ENCODE measurements around the gene OR10G8.

OR10G8 gene

DNA sequence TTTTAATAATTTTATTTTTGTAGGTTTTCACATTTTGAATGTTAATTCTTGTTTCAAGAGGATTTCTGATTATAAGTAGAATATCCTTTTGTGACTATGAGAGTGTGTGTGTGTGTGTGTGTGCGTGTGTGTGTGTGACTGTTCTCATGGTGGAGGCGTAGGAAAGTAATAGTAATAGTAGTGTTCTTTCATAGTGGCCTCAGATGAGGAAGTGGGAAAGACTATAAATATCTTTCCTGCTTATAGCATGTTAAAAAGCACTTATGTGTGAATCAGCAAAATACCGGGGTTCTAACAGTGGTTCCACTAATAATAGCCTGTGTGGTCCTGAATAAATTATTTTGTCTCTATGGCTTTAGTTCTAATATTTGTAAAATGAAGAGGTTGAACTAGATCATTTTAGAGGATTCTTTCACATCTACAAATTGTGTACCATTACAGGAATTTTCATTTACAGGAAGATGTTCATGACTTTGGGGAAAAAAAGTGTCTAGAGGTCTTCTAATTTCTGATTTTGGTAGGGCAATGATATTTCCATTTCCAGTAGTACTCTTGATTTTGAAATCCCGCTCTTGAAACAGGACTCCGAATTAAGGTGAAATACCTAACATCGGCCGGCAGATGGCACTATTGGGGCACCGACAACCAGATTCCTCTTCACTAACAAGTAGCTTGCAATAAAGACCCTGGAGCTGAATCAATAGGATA is 44.5 kb downstream of the OR10G8 start:
- peaks cover 23% of the 10 kb centered on the region for H3K4me1 Mint-ChIP-seq
- peak; percentile 83 for ATAC-seq
- peak overlapping the region; percentile 86 for H3K27ac Mint-ChIP-seq
- peak overlapping the region; percentile 61 for H3K4me3 Mint-ChIP-seq
- no peaks in the 10 kb centered on the region for H3K36me3 Mint-ChIP-seq
- H3K9me3 Mint-ChIP-seq: no peaks in the 10 kb centered on the region
- H3K27me3 Mint-ChIP-seq: peaks cover 56% of the 10 kb centered on the region

DNA sequence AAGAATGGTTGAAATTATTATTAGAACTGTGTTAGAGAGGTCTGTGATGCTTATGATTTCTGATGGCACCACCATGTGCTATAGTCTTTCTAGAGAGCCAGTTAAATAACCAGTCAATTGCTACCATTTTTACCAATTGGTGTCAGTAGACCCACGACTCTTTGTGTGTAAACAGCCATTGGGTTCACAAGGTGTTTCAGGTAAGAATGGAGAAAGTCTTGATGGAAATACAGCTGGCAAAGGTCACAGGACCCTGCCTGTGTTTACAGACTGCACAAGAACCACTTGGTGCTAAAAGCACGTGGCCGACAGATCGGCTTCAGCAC is 45.0 kb downstream of the OR10G8 start:
- Mint-ChIP-seq H3K27ac (peak overlapping the region; percentile 86), H3K4me3 (no peak overlapping the region), H3K4me1 (peaks cover 28% of the 10 kb centered on the region), H3K9me3 (no peaks in the 10 kb centered on the region), H3K27me3 (peaks cover 56% of the 10 kb centered on the region), H3K36me3 (no peaks in the 10 kb centered on the region)
- no peak for ATAC-seq

DNA sequence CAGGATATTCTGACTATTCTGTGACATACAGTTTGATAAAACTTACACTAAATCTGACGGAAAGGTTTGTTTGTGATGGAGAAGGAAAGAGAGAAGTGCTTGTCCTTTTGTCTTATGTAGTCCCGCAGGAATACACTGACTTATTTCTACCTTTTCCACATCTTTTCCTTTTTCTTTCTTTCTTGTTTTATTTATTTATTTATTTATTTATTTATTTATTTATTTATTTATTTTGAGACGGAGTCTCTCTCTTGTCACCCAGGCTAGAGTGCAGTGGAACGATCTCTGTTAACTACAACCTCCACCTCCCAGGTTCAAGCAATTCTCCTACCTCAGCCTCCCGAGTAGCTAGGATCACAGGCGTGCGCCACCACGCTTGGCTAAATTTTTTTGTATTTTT is 45.5 kb downstream of the OR10G8 start:
- Mint-ChIP-seq H3K4me1 (peaks cover 31% of the 10 kb centered on the region), H3K36me3 (no peaks in the 10 kb centered on the region), H3K4me3 (no peak overlapping the region), H3K27me3 (peaks cover 56% of the 10 kb centered on the region), H3K9me3 (no peaks in the 10 kb centered on the region), H3K27ac (no peak overlapping the region)
- no peak for ATAC-seq

- no peaks in the 10 kb centered on the region for H3K9me3 Mint-ChIP-seq
- no peak overlapping the region for H3K4me3 Mint-ChIP-seq
- H3K36me3 Mint-ChIP-seq: no peaks in the 10 kb centered on the region
- peaks cover 48% of the 10 kb centered on the region for H3K27me3 Mint-ChIP-seq
- no peak overlapping the region for H3K27ac Mint-ChIP-seq
- no peak for ATAC-seq
- H3K4me1 Mint-ChIP-seq: peaks cover 23% of the 10 kb centered on the region
These were observed 48.0 kb downstream of the OR10G8 start for GRCh38 chr11:124074554-124074953.

DNA sequence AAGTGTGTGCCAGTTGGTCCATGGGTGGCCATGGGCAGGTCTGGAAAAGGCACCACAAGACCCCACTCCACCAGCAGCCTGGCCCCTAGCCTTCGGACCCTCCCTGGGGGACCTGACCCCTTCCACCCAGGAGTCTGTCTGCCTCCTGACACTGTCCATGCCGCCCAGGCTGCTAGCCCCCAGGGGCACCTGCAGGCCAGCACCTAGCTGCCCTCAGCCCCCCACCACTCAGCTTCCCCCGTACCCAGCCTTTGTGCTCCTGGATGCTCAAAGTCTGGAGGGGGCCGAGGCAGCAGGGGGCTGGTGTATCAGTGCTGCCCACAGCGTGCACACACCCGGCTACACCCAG is 48.9 kb downstream of the OR10G8 start:
- Mint-ChIP-seq H3K4me1 (peaks cover 16% of the 10 kb centered on the region), H3K27ac (no peak overlapping the region), H3K4me3 (no peak overlapping the region), H3K9me3 (no peaks in the 10 kb centered on the region), H3K36me3 (no peaks in the 10 kb centered on the region), H3K27me3 (peaks cover 47% of the 10 kb centered on the region)
- peak; percentile 4 for ATAC-seq

GRCh38 chr11:124075841-124076651 is 49.4 kb downstream of the OR10G8 start:
- Mint-ChIP-seq H3K27ac (peak overlapping the region; percentile 55), H3K27me3 (peaks cover 47% of the 10 kb centered on the region)
- ATAC-seq: peak; percentile 63

GRCh38 chr11:124077266-124077665 is 50.7 kb downstream of the OR10G8 start:
- ATAC-seq: no peak

More at GRCh38 chr11:124075841-124076651, 49.4 kb downstream of the OR10G8 start:
- Mint-ChIP-seq H3K4me3 (peak overlapping the region; percentile 69), H3K36me3 (no peaks in the 10 kb centered on the region), H3K4me1 (peaks cover 13% of the 10 kb centered on the region), H3K9me3 (no peaks in the 10 kb centered on the region)

GRCh38 chr11:124078591-124078990 is 52.0 kb downstream of the OR10G8 start:
- no peaks in the 10 kb centered on the region for H3K36me3 Mint-ChIP-seq
- H3K4me3 Mint-ChIP-seq: no peak overlapping the region
- H3K4me1 Mint-ChIP-seq: peaks cover 9% of the 10 kb centered on the region
- no peak for ATAC-seq
- no peaks in the 10 kb centered on the region for H3K9me3 Mint-ChIP-seq
- no peak overlapping the region for H3K27ac Mint-ChIP-seq
- H3K27me3 Mint-ChIP-seq: peaks cover 37% of the 10 kb centered on the region

More at GRCh38 chr11:124077266-124077665, 50.7 kb downstream of the OR10G8 start:
- Mint-ChIP-seq H3K27me3 (peaks cover 47% of the 10 kb centered on the region), H3K27ac (no peak overlapping the region), H3K36me3 (no peaks in the 10 kb centered on the region), H3K4me1 (peaks cover 9% of the 10 kb centered on the region), H3K4me3 (peak overlapping the region; percentile 10), H3K9me3 (no peaks in the 10 kb centered on the region)

DNA sequence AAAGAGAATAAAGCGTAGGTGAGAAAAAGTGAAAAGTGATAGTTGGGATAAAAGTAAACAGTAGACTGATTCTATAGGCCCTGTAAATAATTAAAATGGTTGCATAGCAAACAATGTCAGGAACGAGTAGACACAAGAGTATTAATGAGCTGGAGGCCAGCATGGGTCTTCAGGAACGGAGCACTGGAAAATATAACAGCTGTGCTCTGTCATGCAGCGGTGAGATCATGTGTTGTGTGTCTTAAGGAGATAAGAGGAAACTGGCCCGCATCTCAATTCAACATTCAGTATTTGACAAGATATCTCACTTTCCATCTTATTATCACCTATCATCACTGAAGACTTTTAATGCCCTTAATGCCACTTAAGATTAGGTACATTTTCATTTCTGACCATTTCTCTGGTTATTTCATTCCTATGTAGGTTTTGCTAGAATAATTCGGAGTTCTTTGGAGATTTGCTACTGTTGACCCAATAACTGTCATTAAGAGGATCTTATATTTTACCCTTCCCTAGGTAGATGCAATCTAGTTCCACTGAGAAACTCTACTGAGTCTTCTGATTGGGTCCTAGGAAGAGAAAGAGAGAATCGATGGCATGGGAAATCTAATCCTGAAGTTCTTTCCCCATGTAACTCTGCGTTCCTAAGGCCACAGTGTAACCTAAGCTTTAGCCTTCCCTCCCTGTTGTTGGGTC is 53.2 kb downstream of the OR10G8 start:
- ATAC-seq: no peak
- Mint-ChIP-seq H3K27me3 (peaks cover 37% of the 10 kb centered on the region), H3K4me3 (no peak overlapping the region), H3K4me1 (peaks cover 9% of the 10 kb centered on the region), H3K9me3 (no peaks in the 10 kb centered on the region), H3K36me3 (no peaks in the 10 kb centered on the region), H3K27ac (no peak overlapping the region)

Measured in stimulated activated memory B cell treated with anti-CD40 and anti-IgM and Interleukin-4, amounts not matched to agents 10 μg/mL and 1 μg/mL and 100 μg/mL, for 72 hours (primary cell).